SK-N-MC (cell line): ENCODE data around the gene EPC2.

Source experiments
- DNase-seq: peaks from one replicate; pipeline ENCODE4 v3.0.0-alpha.2; 2011; ENCODE audit warnings: low read depth, low spot score
- H3K27ac ChIP-seq: fragments of 200-600 bp; sonication (generic); 2 replicates; pipeline ENCODE4 v1.5.1; 2016; ENCODE audit warnings: mixed run types
- H3K36me3 ChIP-seq: fragments of 200-600 bp; sonication (generic); 2 replicates; pipeline ENCODE4 v1.6.1; 2017; ENCODE audit warnings: antibody characterized with exemption, low read length, mixed read lengths; ENCODE audit not compliant: insufficient read depth
- H3K4me3 ChIP-seq: fragments of 200-600 bp; sonication (generic); 2 replicates; pipeline ENCODE4 v1.5.1; 2016
- H3K9ac ChIP-seq: fragments of 200-600 bp; sonication (generic); 2 replicates; pipeline ENCODE4 v1.8.0; 2017; ENCODE audit warnings: mixed run types, mixed read lengths; ENCODE audit not compliant: insufficient read length
- H3K9me3 ChIP-seq: fragments of 200-600 bp; sonication (generic); 2 replicates; pipeline ENCODE4 v1.6.1; 2017; ENCODE audit warnings: low read depth, mild to moderate bottlenecking, antibody characterized with exemption, low read length, moderate library complexity, mixed read lengths
- EZH2 ChIP-seq: fragments of 200-600 bp; sonication (generic); IDR thresholded peaks from one replicate; pipeline ENCODE4 v1.6.1; 2017; ENCODE audit warnings: antibody characterized with exemption
- FOXP2 ChIP-seq: optimal IDR thresholded peaks from 2 replicates; pipeline ENCODE3; 2011; ENCODE audit warnings: mild to moderate bottlenecking, moderate library complexity; ENCODE audit not compliant: insufficient read depth; ENCODE audit errors: extremely low read length, control extremely low read depth
- POLR2AphosphoS5 ChIP-seq: IDR thresholded peaks from 2 replicates; pipeline ENCODE4 v1.6.1; 2012; ENCODE audit warnings: mild to moderate bottlenecking, low read depth, low read length, borderline replicate concordance

EPC2 gene

DNA sequence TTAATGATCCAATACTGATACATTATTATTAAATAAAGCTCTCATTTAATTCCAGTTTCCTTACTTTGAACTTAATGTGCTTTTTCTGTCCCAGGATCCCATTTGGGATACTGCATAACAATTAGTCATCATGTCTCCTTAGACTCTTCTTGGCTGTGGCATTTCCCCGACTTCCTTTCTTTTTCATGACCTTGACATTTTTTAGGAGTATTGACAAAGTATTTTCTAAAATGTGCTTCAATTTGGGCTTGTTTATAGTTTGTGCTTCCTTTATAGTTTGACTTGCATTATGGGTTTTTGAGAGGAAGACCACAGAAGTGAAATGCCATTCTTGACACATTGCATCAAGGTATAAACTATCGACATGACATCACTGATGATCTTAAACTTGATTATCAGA is 184.4 kb downstream of the EPC2 start:
- Histone ChIP-seq H3K9ac (no peak overlapping the region), H3K4me3 (no peak overlapping the region), H3K36me3 (no peaks in the 10 kb centered on the region), H3K9me3 (no peaks in the 10 kb centered on the region), H3K27ac (no peak overlapping the region)
- TF ChIP-seq EZH2 (no peak), POLR2AphosphoS5 (no peak), FOXP2 (no peak)
- no peak for DNase-seq

DNA sequence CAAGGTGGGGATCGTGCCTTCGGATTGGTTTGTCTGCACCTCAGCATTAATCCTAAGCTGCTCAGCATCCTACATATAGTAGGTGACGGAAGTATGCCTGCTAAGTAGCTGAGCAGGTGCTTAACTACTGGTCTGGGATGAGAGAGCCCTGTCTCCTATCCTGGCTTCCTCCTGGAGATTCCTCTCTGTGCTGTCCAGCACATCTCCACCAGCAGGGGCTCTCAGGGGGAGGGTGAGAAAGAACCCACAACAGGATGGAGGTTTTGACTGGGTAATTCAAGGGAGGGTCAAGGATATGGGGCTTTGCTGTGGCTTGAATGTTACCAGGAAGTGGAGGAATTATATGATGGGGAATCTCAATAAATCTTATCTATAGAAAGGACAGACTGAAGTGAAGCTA is 185.1 kb downstream of the EPC2 start:
- H3K4me3 ChIP-seq, result no peak overlapping the region
- DNase-seq, result no peak

DNA sequence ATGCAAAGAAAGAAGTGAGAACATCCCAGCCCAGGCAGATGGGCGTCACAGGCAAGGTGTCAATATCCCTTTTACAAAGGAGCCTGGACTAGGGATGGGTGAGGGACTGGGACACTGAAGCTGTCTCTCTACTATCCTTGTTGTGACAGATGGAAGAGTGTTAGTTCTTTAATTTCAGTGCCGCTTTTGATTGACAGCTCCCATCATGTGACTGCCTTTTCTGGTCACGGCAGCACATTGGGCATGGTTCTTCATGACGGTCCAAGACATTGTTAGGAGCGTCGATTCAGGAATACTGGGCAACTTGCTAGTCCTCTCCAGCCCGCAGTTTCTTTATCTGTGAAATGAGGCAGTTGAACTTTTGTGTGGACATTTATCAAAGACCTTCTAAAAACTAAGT is 188.1 kb downstream of the EPC2 start:
- no peaks in the 10 kb centered on the region for H3K9me3 ChIP-seq
- DNase-seq, result no peak
- H3K27ac ChIP-seq, result no peak overlapping the region
- H3K4me3 ChIP-seq, result no peak overlapping the region
- TF ChIP-seq EZH2, result no peak
- TF ChIP-seq POLR2AphosphoS5, result no peak
- TF ChIP-seq FOXP2, result no peak
- no peak overlapping the region for H3K9ac ChIP-seq
- H3K36me3 ChIP-seq, result no peaks in the 10 kb centered on the region

More for the DNA sequence above, 185.1 kb downstream of the EPC2 start:
- no peak overlapping the region for H3K9ac ChIP-seq
- no peaks in the 10 kb centered on the region for H3K36me3 ChIP-seq
- H3K9me3 ChIP-seq, result no peaks in the 10 kb centered on the region
- H3K27ac ChIP-seq, result no peak overlapping the region
- TF ChIP-seq EZH2, result no peak
- no peak for TF ChIP-seq POLR2AphosphoS5
- no peak for TF ChIP-seq FOXP2
